OCI-LY7 (cell line): ENCODE measurements around the gene TPM1.

Experiments used
- EZH2phosphoT487 ChIP-seq: fragments of 200-600 bp; sonication (generic); IDR thresholded peaks from 2 replicates; pipeline ENCODE4 v1.6.1; 2018; ENCODE audit warnings: low read depth, borderline replicate concordance, mild to moderate bottlenecking, mixed run types, antibody characterized with exemption, low read length, moderate library complexity, mixed read lengths
- TF ChIP-seq, protein P1 (sequence below): fragments of 200-600 bp; sonication (generic); conservative IDR thresholded peaks from 2 replicates; pipeline ENCODE4 v1.5.1; 2014; ENCODE audit warnings: mild to moderate bottlenecking, antibody characterized with exemption, low read length, moderate library complexity, mixed read lengths

DNA sequence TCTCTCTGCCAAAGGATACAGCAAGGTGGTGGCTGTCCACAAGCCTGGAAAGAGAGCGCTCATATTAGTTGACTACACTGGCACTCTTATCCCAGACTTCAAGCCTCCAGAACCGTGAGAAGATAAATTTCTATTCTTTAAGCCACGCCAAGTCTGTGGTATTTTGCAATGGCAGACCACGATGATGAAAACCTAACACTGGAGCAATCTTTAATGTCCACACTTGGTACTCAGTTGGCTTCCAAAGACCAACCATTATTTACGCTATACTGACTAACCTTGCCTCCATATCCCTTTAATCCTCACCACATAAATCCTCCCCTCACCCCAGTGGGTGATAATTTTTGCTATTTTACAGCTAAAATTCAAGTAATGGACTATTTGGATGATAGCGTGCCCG lies 62.2 kb downstream of the TPM1 start:
- TF ChIP-seq, protein P1, sequence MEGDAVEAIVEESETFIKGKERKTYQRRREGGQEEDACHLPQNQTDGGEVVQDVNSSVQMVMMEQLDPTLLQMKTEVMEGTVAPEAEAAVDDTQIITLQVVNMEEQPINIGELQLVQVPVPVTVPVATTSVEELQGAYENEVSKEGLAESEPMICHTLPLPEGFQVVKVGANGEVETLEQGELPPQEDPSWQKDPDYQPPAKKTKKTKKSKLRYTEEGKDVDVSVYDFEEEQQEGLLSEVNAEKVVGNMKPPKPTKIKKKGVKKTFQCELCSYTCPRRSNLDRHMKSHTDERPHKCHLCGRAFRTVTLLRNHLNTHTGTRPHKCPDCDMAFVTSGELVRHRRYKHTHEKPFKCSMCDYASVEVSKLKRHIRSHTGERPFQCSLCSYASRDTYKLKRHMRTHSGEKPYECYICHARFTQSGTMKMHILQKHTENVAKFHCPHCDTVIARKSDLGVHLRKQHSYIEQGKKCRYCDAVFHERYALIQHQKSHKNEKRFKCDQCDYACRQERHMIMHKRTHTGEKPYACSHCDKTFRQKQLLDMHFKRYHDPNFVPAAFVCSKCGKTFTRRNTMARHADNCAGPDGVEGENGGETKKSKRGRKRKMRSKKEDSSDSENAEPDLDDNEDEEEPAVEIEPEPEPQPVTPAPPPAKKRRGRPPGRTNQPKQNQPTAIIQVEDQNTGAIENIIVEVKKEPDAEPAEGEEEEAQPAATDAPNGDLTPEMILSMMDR: no peak
- no peak for TF ChIP-seq EZH2phosphoT487
